CD14-positive monocyte (primary cell): ENCODE measurements around the gene BPHL. TPM values are rescaled to one million over a fixed set of nuclear protein-coding genes. Genes with fewer than 3 reads are reported as not detected.

Source experiments
- DNase-seq, 3 donors: peaks; one replicate each; pipeline ENCODE4 v3.0.0-alpha.2; 2011 to 2022
- H2AFZ ChIP-seq: 2 replicates; pipeline ENCODE4 v1.6.0; 2012; ENCODE audit warnings: mild to moderate bottlenecking, low read depth, low read length, inconsistent platforms; ENCODE audit not compliant: insufficient read depth, poor library complexity, severe bottlenecking
- H3K27ac ChIP-seq, 2 donors: 1 replicate in 1 of 2; 2 replicates in 1 of 2; pipeline ENCODE4 v1.5.1; 2012 to 2013; ENCODE audit warnings: low read length in 2 of 2, control low read depth in 1 of 2, inconsistent platforms in 1 of 2, low read depth in 1 of 2, mild to moderate bottlenecking in 1 of 2
- H3K27me3 ChIP-seq, 2 donors: one replicate each; pipeline versions ENCODE4 v1.6.0 to v1.6.1; 2011 to 2013; ENCODE audit warnings: low read length in 2 of 2; ENCODE audit not compliant: control insufficient read depth in 2 of 2, insufficient read depth in 2 of 2
- H3K36me3 ChIP-seq, 2 donors: replicated peaks in 1 of 2; 1 replicate in 1 of 2; 2 replicates in 1 of 2; pipeline versions ENCODE4 v1.5.1 to v1.6.1; 2012 to 2013; ENCODE audit warnings: low read length in 2 of 2, control low read depth in 1 of 2, inconsistent platforms in 1 of 2, mild to moderate bottlenecking in 1 of 2; ENCODE audit not compliant: insufficient read depth in 2 of 2, control insufficient read depth in 1 of 2
- H3K4me1 ChIP-seq, 2 donors: 1 replicate in 1 of 2; 2 replicates in 1 of 2; pipeline versions ENCODE4 v1.5.1 to v1.6.1; 2012 to 2013; ENCODE audit warnings: low read length in 2 of 2, control low read depth in 1 of 2, inconsistent platforms in 1 of 2, mild to moderate bottlenecking in 1 of 2, moderate library complexity in 1 of 2; ENCODE audit not compliant: insufficient read depth in 2 of 2, control insufficient read depth in 1 of 2
- H3K4me2 ChIP-seq: replicated peaks from 2 replicates; pipeline ENCODE3; 2012; ENCODE audit warnings: low read length, moderate library complexity, mild to moderate bottlenecking; ENCODE audit not compliant: poor library complexity, severe bottlenecking; ENCODE audit errors: extremely low read depth
- H3K4me3 ChIP-seq, 3 experiments: fragments of 200-600 bp in 1 of 3; sonication (generic) in 1 of 3; replicated peaks in 1 of 3; 1 replicate in 2 of 3; 2 replicates in 1 of 3; pipeline ENCODE4 v1.5.1; 2011 to 2013; ENCODE audit warnings: low read length in 3 of 3, mild to moderate bottlenecking in 3 of 3, control low read depth in 2 of 3, low read depth in 2 of 3, inconsistent platforms in 1 of 3, moderate library complexity in 1 of 3
- H3K79me2 ChIP-seq: 2 replicates; pipeline ENCODE4 v1.6.0; 2012; ENCODE audit warnings: mild to moderate bottlenecking, control low read depth, inconsistent platforms, low read length, moderate library complexity; ENCODE audit not compliant: insufficient read depth
- H3K9ac ChIP-seq: 2 replicates; pipeline ENCODE4 v1.6.0; 2017; ENCODE audit warnings: low read length, mild to moderate bottlenecking; ENCODE audit not compliant: insufficient read depth, poor library complexity, severe bottlenecking
- H3K9me3 ChIP-seq, 2 donors: replicated peaks in 1 of 2; 1 replicate in 1 of 2; 2 replicates in 1 of 2; pipeline versions ENCODE4 v1.5.1 to v1.6.1; 2012 to 2013; ENCODE audit warnings: low read length in 2 of 2, control low read depth in 1 of 2; ENCODE audit not compliant: control insufficient read depth in 1 of 2, insufficient read depth in 1 of 2
- H4K20me1 ChIP-seq: 2 replicates; pipeline ENCODE4 v1.6.0; 2012; ENCODE audit warnings: mild to moderate bottlenecking, low read length, control low read depth, moderate library complexity; ENCODE audit not compliant: insufficient read depth
- H3K27ac Mint-ChIP-seq, 7 donors: one replicate each; pipeline ENCODE4 v1.8.0; 2020; ENCODE audit warnings: mild to moderate bottlenecking in 7 of 7, mixed read lengths in 7 of 7, moderate library complexity in 6 of 7, inconsistent platforms in 2 of 7
- H3K27me3 Mint-ChIP-seq, 3 donors: one replicate each; pipeline ENCODE4 v1.8.0; 2021 to 2022; ENCODE audit warnings: low read depth in 3 of 3, mild to moderate bottlenecking in 3 of 3, mixed read lengths in 3 of 3, moderate library complexity in 3 of 3, inconsistent platforms in 1 of 3
- H3K36me3 Mint-ChIP-seq, 2 donors: one replicate each; pipeline ENCODE4 v1.8.0; 2020; ENCODE audit warnings: mixed read lengths in 2 of 2, inconsistent platforms in 1 of 2, mild to moderate bottlenecking in 1 of 2
- H3K4me1 Mint-ChIP-seq: one replicate; pipeline ENCODE4 v1.8.0; 2020; ENCODE audit warnings: mild to moderate bottlenecking, mixed read lengths
- H3K4me3 Mint-ChIP-seq, 2 donors: one replicate each; pipeline ENCODE4 v1.8.0; 2020; ENCODE audit warnings: mild to moderate bottlenecking in 2 of 2, mixed read lengths in 2 of 2, moderate library complexity in 1 of 2
- H3K9me3 Mint-ChIP-seq, 7 donors: one replicate each; pipeline ENCODE4 v1.8.0; 2020 to 2022; ENCODE audit warnings: mixed read lengths in 7 of 7, mild to moderate bottlenecking in 6 of 7, moderate library complexity in 6 of 7, inconsistent platforms in 2 of 7
- WGBS: methylation state at CpG from one replicate; pipeline ENCODE4 v1.1.5; 2013; ENCODE audit warnings: missing lambda C conversion rate; ENCODE audit not compliant: insufficient coverage; 5-methylcytosine and 5-hydroxymethylcytosine counted together
- intact Hi-C, 2 donors: fragments of 100-400 bp; cut with micrococcal nuclease; formaldehyde crosslinking; loops; one replicate each; pipeline versions ENCODE4 v1.15.0 to v1.15.1; 2023
- polyA plus RNA-seq, 3 donors: library from polyadenylated mRNA; depleted of rRNA in 1 of 3; unstranded in 2 of 3; stranded (reverse) in 1 of 3; fragments of 300-500 nt in 2 of 3; fragments of >200 nt in 1 of 3; fragmentation: Illumina TruSeq in 2 of 3; gene quantifications; 1 replicate in 2 of 3; 2 replicates in 1 of 3; pipeline ENCODE4 v1.2.3, GENCODE V29; 2012 to 2021
- TF ChIP-seq, protein P1 (sequence below): fragments of 200-600 bp; IDR thresholded peaks from one replicate; pipeline ENCODE4 v1.8.0; 2022; ENCODE audit warnings: antibody characterized with exemption, mild to moderate bottlenecking

BPHL gene
- polyA plus RNA-seq, 3 donors = 4.6 to 7.8 (median 5.9) TPM

DNA sequence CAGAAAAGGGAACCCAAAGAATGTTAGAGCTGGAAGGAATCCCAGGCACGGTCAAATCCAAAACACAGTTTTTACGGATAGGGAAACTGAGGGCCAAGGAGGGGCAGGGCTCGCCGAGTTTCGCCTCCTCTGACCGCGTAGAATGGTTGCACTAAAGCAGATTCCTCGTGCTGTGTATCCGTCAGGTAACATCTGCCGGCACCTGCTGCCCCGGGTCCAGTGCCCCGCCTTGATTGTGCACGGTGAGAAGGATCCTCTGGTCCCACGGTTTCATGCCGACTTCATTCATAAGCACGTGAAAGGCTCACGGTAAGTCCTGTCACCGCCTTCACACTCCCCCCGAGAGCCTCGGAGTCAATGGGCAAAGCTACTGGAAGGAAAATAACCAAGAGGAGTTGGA, 21.7 kb downstream of the BPHL start:
- Histone ChIP-seq H3K4me3 (peak overlapping the region in 1 of 3 experiments; percentile 60), H3K9ac (peak overlapping the region; percentile 10), H3K4me1 (peaks cover 26 to 33% of the 10 kb centered on the region in 2 donors), H3K4me2 (peak overlapping the region; percentile 68), H3K9me3 (no peaks in the 10 kb centered on the region), H3K27me3 (no peaks in the 10 kb centered on the region), H3K36me3 (no peaks in the 10 kb centered on the region), H2AFZ (no peak overlapping the region), H3K79me2 (no peaks in the 10 kb centered on the region), H3K27ac (no peak overlapping the region), H4K20me1 (no peaks in the 10 kb centered on the region)
- Mint-ChIP-seq H3K27ac (peak overlapping the region in 4 of 7 donors; percentile 36 to 80 (median 72)), H3K27me3 (peaks cover 0 to 4% (median 2%) of the 10 kb centered on the region in 3 donors), H3K36me3 (peaks cover 9 to 13% of the 10 kb centered on the region in 2 donors), H3K4me3 (no peak overlapping the region), H3K4me1 (peaks cover 30% of the 10 kb centered on the region), H3K9me3 (no peaks in the 10 kb centered on the region)
- intact Hi-C loops = no loop called here
- 96% methylated on average over 13 of the region's 20 CpGs for WGBS
- TF ChIP-seq, protein P1, sequence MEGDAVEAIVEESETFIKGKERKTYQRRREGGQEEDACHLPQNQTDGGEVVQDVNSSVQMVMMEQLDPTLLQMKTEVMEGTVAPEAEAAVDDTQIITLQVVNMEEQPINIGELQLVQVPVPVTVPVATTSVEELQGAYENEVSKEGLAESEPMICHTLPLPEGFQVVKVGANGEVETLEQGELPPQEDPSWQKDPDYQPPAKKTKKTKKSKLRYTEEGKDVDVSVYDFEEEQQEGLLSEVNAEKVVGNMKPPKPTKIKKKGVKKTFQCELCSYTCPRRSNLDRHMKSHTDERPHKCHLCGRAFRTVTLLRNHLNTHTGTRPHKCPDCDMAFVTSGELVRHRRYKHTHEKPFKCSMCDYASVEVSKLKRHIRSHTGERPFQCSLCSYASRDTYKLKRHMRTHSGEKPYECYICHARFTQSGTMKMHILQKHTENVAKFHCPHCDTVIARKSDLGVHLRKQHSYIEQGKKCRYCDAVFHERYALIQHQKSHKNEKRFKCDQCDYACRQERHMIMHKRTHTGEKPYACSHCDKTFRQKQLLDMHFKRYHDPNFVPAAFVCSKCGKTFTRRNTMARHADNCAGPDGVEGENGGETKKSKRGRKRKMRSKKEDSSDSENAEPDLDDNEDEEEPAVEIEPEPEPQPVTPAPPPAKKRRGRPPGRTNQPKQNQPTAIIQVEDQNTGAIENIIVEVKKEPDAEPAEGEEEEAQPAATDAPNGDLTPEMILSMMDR = no peak
- no peak for DNase-seq

DNA sequence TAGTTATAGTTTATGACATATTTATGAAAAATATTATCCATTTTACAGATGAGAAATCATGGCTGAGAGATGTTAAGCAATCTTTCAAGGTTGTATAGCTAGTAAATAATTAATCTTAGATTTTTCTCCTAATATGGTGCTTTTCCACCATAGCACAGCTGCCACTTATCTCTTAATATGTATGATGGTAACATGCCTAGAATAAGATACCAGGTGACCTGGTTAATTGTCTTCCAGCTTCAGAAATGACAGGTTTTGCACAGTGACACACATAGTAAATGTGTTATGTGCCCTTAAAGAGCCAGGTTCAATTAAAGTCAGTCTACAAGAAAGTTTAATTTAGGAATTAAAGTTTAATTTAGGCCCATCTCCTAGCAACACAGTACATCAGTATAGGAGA, 24.0 kb downstream of the BPHL start:
- no peak overlapping the region for H3K27ac Mint-ChIP-seq
- TF ChIP-seq, protein P1 = no peak
- Histone ChIP-seq H3K36me3 (no peaks in the 10 kb centered on the region), H3K4me3 (no peak overlapping the region), H3K27me3 (no peaks in the 10 kb centered on the region), H3K4me2 (no peak overlapping the region), H2AFZ (no peak overlapping the region), H4K20me1 (no peaks in the 10 kb centered on the region), H3K79me2 (no peaks in the 10 kb centered on the region), H3K9ac (no peak overlapping the region), H3K4me1 (peaks cover 26 to 33% of the 10 kb centered on the region in 2 donors), H3K27ac (no peak overlapping the region), H3K9me3 (peaks cover 0 to under 1% of the 10 kb centered on the region in 2 donors)
- peaks cover 0 to 5% (median 2%) of the 10 kb centered on the region in 7 donors for H3K9me3 Mint-ChIP-seq
- H3K4me3 Mint-ChIP-seq = no peak overlapping the region
- DNase-seq = no peak
- H3K36me3 Mint-ChIP-seq = peaks cover 13 to 15% of the 10 kb centered on the region in 2 donors
- peaks cover 28% of the 10 kb centered on the region for H3K4me1 Mint-ChIP-seq
- intact Hi-C loops = no loop called here
- H3K27me3 Mint-ChIP-seq = peaks cover 0 to 5% (median 2%) of the 10 kb centered on the region in 3 donors
